Bronchial epithelial cell (primary cell): Measurements from ENCODE around the gene CCDC142. TPM values are rescaled to one million over a fixed set of nuclear protein-coding genes. Genes with fewer than 3 reads are reported as not detected.

Experiments
- DNase-seq: peaks from one replicate; pipeline ENCODE4 v3.0.0-alpha.2; 2010; ENCODE audit warnings: low read depth
- FAIRE-seq: peaks from 2 replicates; lab custom pipeline; 2011; peaks lifted over from hg19 to GRCh38; lab: Jason Lieb, UNC
- H3K27me3 ChIP-seq: 2 replicates; pipeline ENCODE4 v1.5.1; 2011; ENCODE audit warnings: low read length; ENCODE audit not compliant: control insufficient read depth, insufficient read depth
- H3K36me3 ChIP-seq: 2 replicates; pipeline ENCODE4 v1.5.1; 2011; ENCODE audit warnings: low read length; ENCODE audit not compliant: control insufficient read depth, insufficient read depth
- H3K4me3 ChIP-seq: 2 replicates; pipeline ENCODE4 v1.5.1; 2011; ENCODE audit warnings: mild to moderate bottlenecking, low read depth, low read length, control low read depth
- total RNA-seq: library from RNA; depleted of rRNA; stranded (reverse); fragments of >200 nt; gene quantifications from 2 replicates; pipeline ENCODE4 v1.2.1, GENCODE V29; 2014
- TF ChIP-seq, protein P1 (sequence below): IDR thresholded peaks from 2 replicates; pipeline ENCODE4 v1.5.1; 2011; ENCODE audit warnings: mild to moderate bottlenecking, moderate library complexity, low read length, control low read depth, inconsistent platforms; ENCODE audit not compliant: insufficient read depth, severe bottlenecking

CCDC142 gene
- total RNA-seq, 1 donor from 2014 or later: 12.1 TPM

- TF ChIP-seq, protein P1, sequence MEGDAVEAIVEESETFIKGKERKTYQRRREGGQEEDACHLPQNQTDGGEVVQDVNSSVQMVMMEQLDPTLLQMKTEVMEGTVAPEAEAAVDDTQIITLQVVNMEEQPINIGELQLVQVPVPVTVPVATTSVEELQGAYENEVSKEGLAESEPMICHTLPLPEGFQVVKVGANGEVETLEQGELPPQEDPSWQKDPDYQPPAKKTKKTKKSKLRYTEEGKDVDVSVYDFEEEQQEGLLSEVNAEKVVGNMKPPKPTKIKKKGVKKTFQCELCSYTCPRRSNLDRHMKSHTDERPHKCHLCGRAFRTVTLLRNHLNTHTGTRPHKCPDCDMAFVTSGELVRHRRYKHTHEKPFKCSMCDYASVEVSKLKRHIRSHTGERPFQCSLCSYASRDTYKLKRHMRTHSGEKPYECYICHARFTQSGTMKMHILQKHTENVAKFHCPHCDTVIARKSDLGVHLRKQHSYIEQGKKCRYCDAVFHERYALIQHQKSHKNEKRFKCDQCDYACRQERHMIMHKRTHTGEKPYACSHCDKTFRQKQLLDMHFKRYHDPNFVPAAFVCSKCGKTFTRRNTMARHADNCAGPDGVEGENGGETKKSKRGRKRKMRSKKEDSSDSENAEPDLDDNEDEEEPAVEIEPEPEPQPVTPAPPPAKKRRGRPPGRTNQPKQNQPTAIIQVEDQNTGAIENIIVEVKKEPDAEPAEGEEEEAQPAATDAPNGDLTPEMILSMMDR: no peak
- no peak for FAIRE-seq
- no peak overlapping the region for H3K4me3 ChIP-seq
- peaks cover 44% of the 10 kb centered on the region for H3K27me3 ChIP-seq
- no peaks in the 10 kb centered on the region for H3K36me3 ChIP-seq
- DNase-seq: no peak
Observed at GRCh38 chr2:74511104-74511989, 28.5 kb upstream of the CCDC142 start.

- Histone ChIP-seq H3K36me3 (peaks cover 6% of the 10 kb centered on the region), H3K27me3 (peaks cover 37% of the 10 kb centered on the region), H3K4me3 (no peak overlapping the region)
- DNase-seq (no peak), FAIRE-seq (no peak)
- TF ChIP-seq, protein P1: no peak
Observed at GRCh38 chr2:74510272-74510671, 27.5 kb upstream of the CCDC142 start.

DNA sequence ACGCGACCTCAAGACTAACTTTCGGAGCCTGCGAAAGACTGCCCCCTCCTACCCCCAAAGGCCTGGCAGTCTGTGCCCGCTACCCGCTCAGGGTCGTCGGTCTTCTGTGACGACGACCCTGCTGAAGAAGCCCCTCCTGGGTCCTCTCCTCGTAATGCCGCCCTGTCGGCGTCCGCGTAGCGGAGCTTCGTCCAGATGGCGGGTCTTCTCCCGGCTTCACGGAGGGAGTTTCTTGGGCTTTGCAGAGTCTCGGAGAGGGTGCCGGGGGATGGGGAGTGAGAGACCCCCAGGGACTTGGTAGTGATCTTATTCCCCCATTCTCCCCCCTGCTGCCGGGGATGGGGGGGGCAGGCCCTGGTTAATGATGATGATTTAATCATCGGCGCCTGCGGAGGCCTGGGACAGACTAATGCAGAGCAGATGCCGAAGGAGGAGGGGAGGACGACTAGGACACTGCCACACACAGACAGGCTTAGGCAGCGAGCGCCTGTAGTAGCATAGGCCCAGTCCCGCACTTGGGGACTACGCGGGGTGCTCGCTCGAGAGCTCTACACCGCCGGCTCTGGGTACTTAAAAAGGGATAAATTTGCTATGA, 25.2 kb upstream of the CCDC142 start:
- TF ChIP-seq, protein P1: no peak
- peaks cover 7% of the 10 kb centered on the region for H3K36me3 ChIP-seq
- DNase-seq (peak; percentile 25), FAIRE-seq (no peak)
- H3K27me3 ChIP-seq: peaks cover 18% of the 10 kb centered on the region
- H3K4me3 ChIP-seq: peak overlapping the region; percentile 70

DNA sequence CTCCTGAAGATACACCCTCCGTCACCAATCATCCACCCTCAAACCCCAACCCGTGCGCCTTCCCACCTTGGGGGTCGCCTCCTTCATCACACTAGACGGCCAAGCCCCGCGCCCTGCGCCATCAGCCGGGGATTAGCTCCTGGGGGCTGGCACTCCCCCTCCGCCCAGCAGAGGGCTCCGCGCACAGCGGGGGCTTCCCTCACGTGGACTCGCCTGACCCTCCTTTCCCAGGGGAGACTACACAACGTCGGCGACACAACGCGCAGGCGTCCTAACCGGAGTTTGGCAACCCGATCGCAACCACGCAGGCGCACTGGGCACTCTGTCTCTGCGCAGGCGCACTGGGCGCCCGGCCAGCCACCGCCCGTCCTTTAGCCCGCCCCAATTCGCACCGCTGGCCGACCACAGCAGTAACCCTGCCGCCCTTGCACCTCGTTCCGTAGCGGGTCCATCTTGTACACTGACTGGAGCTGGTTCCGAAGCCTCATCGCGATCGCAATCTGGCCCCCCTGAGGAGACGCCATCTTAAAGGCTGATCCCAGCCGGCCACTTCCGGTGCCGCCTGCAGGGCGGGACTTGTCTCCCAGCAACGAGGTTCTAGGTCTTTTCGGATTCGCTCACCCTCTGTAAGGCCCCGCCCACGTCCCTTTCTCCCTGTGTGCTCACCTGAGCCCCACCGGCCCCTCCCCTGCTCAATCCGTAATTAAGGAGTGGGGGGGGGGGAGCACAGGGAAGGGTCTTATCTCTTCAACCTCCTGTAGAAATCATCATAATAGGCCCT, 24.5 kb upstream of the CCDC142 start, which contains the start of gene PCGF1:
PCGF1 (minus strand) TSS at position 551 of the 781 bp plus-strand sequence; CDS start at position 524, 27 bp downstream.
- Histone ChIP-seq H3K36me3 (peaks cover 7% of the 10 kb centered on the region), H3K27me3 (peaks cover 14% of the 10 kb centered on the region), H3K4me3 (peak within 1 kb of the TSS; percentile 70)
- TF ChIP-seq, protein P1: no peak
- no peak for FAIRE-seq
- DNase-seq: peak; percentile 96

DNA sequence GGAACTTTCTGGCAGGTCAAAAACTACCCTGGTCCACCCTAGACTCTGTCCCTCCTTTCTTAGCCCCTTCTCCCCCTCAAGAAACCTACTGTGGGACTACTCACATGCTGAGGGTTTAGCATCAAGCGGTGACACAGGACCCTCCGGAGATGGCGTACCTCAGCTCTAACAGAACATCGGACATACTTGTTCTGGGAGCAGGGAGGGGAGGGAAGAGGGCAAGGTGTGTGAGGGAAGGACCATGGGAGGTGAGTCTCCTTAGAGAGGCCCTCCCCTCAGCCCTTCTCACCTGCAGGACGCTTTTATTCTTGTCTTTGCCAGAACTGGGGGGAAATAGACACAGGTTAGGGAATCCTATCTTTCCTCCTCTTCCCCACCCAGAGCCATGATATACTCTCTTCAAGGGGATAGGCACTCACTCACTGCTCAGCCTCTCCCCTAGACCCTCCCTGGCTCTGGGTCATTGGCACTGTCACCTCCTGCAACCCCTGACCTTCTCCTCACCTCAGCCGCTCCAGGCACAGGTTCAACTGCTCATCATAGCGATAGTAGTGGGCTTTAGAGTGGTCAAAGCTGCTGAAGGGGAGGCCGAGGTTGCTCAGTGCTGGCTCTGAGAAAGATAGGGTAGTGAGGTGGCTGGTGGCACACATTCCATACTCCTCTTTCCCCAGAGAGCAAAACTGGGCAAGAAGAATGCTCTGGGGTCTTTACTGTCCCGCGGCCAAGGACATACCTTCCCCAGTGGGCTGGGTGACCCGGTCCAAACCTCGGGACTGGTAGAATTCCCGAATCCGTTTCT, 22.8 kb upstream of the CCDC142 start:
- DNase-seq: no peak
- peaks cover 7% of the 10 kb centered on the region for H3K36me3 ChIP-seq
- FAIRE-seq: no peak
- peaks cover 2% of the 10 kb centered on the region for H3K27me3 ChIP-seq
- no peak overlapping the region for H3K4me3 ChIP-seq
- TF ChIP-seq, protein P1: no peak
